ENCODE measurements around the gene RTF1.

Gene RTF1

GRCh38 chr15:41487802-41488201, 70.9 kb downstream of the RTF1 start:
- DNase-seq (ENCODE audit: low read depth) = no peak

- no peak for DNase-seq (ENCODE audit: low read depth)
Observed at GRCh38 chr15:41489641-41490040, 72.7 kb downstream of the RTF1 start.

- DNase-seq (ENCODE audit: low read depth) = no peak
Observed at GRCh38 chr15:41490355-41490754, 73.5 kb downstream of the RTF1 start.

- no peak for DNase-seq (ENCODE audit: low read depth)
Observed at GRCh38 chr15:41491889-41492288, 75.0 kb downstream of the RTF1 start.

GRCh38 chr15:41492597-41493204, 75.8 kb downstream of the RTF1 start:
- no peak for DNase-seq (ENCODE audit: low read depth)

- peak; percentile 73 for DNase-seq (ENCODE audit: low read depth)
Observed at GRCh38 chr15:41493205-41493901, 76.5 kb downstream of the RTF1 start, which contains the start of gene ITPKA. Gene ITPKA, plus strand, starts transcription at chr15:41493874. Its CDS starts 54 bp downstream, at chr15:41493928.

- no peak for DNase-seq (ENCODE audit: low read depth)
Observed at GRCh38 chr15:41493902-41494189, 77.0 kb downstream of the RTF1 start.

- no peak for DNase-seq (ENCODE audit: low read depth)
Observed at GRCh38 chr15:41494190-41494921, 77.5 kb downstream of the RTF1 start.

- DNase-seq (ENCODE audit: low read depth) = no peak
Observed at GRCh38 chr15:41494922-41495735, 78.2 kb downstream of the RTF1 start.

- no peak for DNase-seq (ENCODE audit: low read depth)
Observed at GRCh38 chr15:41495736-41496599, 79.1 kb downstream of the RTF1 start.

- DNase-seq (ENCODE audit: low read depth) = no peak
Observed at GRCh38 chr15:41498657-41499056, 81.8 kb downstream of the RTF1 start.

- no peak for DNase-seq (ENCODE audit: low read depth)
Observed at GRCh38 chr15:41499109-41499851, 82.4 kb downstream of the RTF1 start.

GRCh38 chr15:41501191-41501917, 84.5 kb downstream of the RTF1 start:
- DNase-seq (ENCODE audit: low read depth) = no peak

GRCh38 chr15:41501931-41502794, 85.3 kb downstream of the RTF1 start:
- no peak for DNase-seq (ENCODE audit: low read depth)

- no peak for DNase-seq (ENCODE audit: low read depth)
Observed at GRCh38 chr15:41502795-41503668, 86.1 kb downstream of the RTF1 start.

GRCh38 chr15:41503669-41504010, 86.7 kb downstream of the RTF1 start:
- DNase-seq (ENCODE audit: low read depth) = no peak

- DNase-seq (ENCODE audit: low read depth) = no peak
Observed at GRCh38 chr15:41504751-41505492, 88.0 kb downstream of the RTF1 start.

Measured in activated T-cell treated with anti-CD3 and anti-CD28 coated beads for 1 hour (primary cell).